Pancreas (tissue), 10 donors: Measurements from ENCODE around the gene OSBPL10. TPM values are rescaled to one million over a fixed set of nuclear protein-coding genes. Genes with fewer than 3 reads are reported as not detected.

Experiments used
- ATAC-seq, 4 donors: fragments of 200-7000 bp; cut with Tn5 transposase; one replicate each; pipeline versions ENCODE4 v1.8.0 to v1.9.1; 2020; ENCODE audit warnings: mild to moderate bottlenecking in 4 of 4, moderate library complexity in 4 of 4
- DNase-seq, 6 donors: peaks; one replicate each; pipeline ENCODE4 v3.0.0-alpha.2; 2020
- FAIRE-seq: peaks from 2 replicates; lab custom pipeline; 2012; peaks lifted over from hg19 to GRCh38; lab: Jason Lieb, UNC
- H3K27ac ChIP-seq, 4 donors: fragments of 200-600 bp; sonication (generic); 1 replicate in 3 of 4; 2 replicates in 1 of 4; pipeline versions ENCODE4 v1.5.0 to v1.8.0; 2020
- H3K27me3 ChIP-seq, 4 donors: fragments of 200-600 bp; one replicate each; pipeline ENCODE4 v1.8.0; 2021
- H3K36me3 ChIP-seq, 3 donors: fragments of 200-600 bp; sonication (generic) in 1 of 3; one replicate each; pipeline versions ENCODE4 v1.5.0 to v1.8.0; 2020 to 2021
- H3K4me1 ChIP-seq, 3 donors: fragments of 200-600 bp; one replicate each; pipeline ENCODE4 v1.8.0; 2021
- H3K4me3 ChIP-seq, 4 donors: fragments of 200-600 bp; sonication (generic) in 2 of 4; one replicate each; pipeline versions ENCODE4 v1.5.0 to v1.8.0; 2020 to 2021
- H3K9me3 ChIP-seq, 4 donors: fragments of 200-600 bp; one replicate each; pipeline ENCODE4 v1.8.0; 2021
- CTCF ChIP-seq, 4 donors: fragments of 200-600 bp; sonication (generic) in 3 of 4; IDR thresholded peaks; one replicate each; pipeline versions ENCODE4 v1.5.0 to v1.8.0; 2021; ENCODE audit warnings: antibody characterized with exemption in 4 of 4
- WGBS, 2 donors: extraction: QIAGEN DNeasy Blood & Tissue Kit; methylation state at CpG; one replicate each; pipeline ENCODE4 v1.1.7; 2013; 5-methylcytosine and 5-hydroxymethylcytosine counted together
- intact Hi-C, 3 donors: fragments of 100-400 bp; cut with DNase I; formaldehyde crosslinking; loops; one replicate each; pipeline versions ENCODE4 v1.11.1 to v1.14.2; 2022
- polyA plus RNA-seq, 2 donors: library from polyadenylated mRNA; stranded (reverse); fragments of 200-250 nt; gene quantifications; one replicate each; pipeline ENCODE4 v1.2.3, GENCODE V29; 2013
- total RNA-seq, 6 donors: library from RNA; stranded (reverse); fragmentation: NEBNext Ultra II Directional in 4 of 6; extraction: Animal tissue kit (Norgen Biotek cat#: 25700) in 4 of 6; gene quantifications; one replicate each; pipeline versions ENCODE4 v1.2.1 to v1.2.4, GENCODE V29; 2021 to 2023
- donor health status: healthy with polysubstance abuse.
- donor health status: DM: no; HTN: no; CAD: no; lungs with moderate emphysema.
- donor health status: DM: no; HTN: no; CAD: no.
- donor health status: control.
- donor health status: control.
- donor health status: Bipolar disorder and iron deficiency.
- donor health status: DM: yes; HTN: yes; CAD: no.
- donor health status: DM: no; HTN: no; CAD: no.
- donor health status: DM: no; HTN: no; CAD: no.
- donor health status: DM: yes; HTN: yes; CAD: no.

The OSBPL10 gene
- total and polyA plus RNA-seq, 8 donors: 0.57 to 4.0 (median 2.2) TPM

DNA sequence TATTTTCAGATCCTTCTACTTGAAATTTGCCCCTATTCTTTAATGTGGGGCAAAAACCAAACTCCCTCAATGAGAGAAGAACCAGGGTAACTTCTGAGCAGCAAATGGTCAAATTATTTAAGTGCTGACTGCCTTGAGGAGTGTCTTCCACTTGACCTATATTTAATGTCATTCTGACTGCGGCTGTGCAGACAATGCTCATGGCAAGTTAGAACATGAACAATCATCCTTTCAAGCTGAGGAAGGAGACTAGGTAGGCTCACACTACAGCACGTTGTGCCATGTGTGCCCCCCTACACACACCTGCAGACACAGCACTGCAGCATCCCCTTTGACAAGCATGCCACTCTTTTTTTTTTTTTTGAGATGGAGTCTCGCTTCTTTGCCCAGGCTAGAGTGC is 98.2 kb downstream of the OSBPL10 start:
- ATAC-seq (no peak), DNase-seq (no peak), FAIRE-seq (no peak)
- intact Hi-C loops: no loop called here
- no peaks in the 10 kb centered on the region for H3K4me1 ChIP-seq
- 68 to 87% methylated on average over 3 of the region's 3 CpGs for WGBS, 2 donors
- no peak overlapping the region for H3K4me3 ChIP-seq
- no peaks in the 10 kb centered on the region for H3K36me3 ChIP-seq
- no peak for TF ChIP-seq CTCF (IDR thresholded peaks at IDR 0.05)
- H3K27me3 ChIP-seq: no peaks in the 10 kb centered on the region
- H3K27ac ChIP-seq: no peak overlapping the region
- H3K9me3 ChIP-seq: no peaks in the 10 kb centered on the region

GRCh38 chr3:31882431-31882830 is 98.6 kb downstream of the OSBPL10 start:
- no peak overlapping the region for H3K27ac ChIP-seq
- TF ChIP-seq CTCF (IDR thresholded peaks at IDR 0.05): no peak
- H3K9me3 ChIP-seq: no peaks in the 10 kb centered on the region
- 84 to 86% methylated on average over 4 of the region's 4 CpGs for WGBS, 2 donors
- no peaks in the 10 kb centered on the region for H3K4me1 ChIP-seq
- no peak for DNase-seq
- no peak for ATAC-seq
- intact Hi-C loops: no loop called here
- FAIRE-seq: no peak
- no peaks in the 10 kb centered on the region for H3K36me3 ChIP-seq
- H3K4me3 ChIP-seq: no peak overlapping the region
- H3K27me3 ChIP-seq: no peaks in the 10 kb centered on the region

GRCh38 chr3:31880482-31881078 is 100.5 kb downstream of the OSBPL10 start:
- Histone ChIP-seq H3K4me1 (peaks cover 0 to 5% (median 0%) of the 10 kb centered on the region in 3 donors), H3K9me3 (no peaks in the 10 kb centered on the region), H3K27ac (no peak overlapping the region), H3K27me3 (no peaks in the 10 kb centered on the region), H3K36me3 (no peaks in the 10 kb centered on the region), H3K4me3 (no peak overlapping the region)
- no peak for FAIRE-seq
- intact Hi-C loops: no loop called here
- TF ChIP-seq CTCF (IDR thresholded peaks at IDR 0.05): no peak
- ATAC-seq: no peak
- 76 to 78% methylated on average over 4 of the region's 4 CpGs for WGBS, 2 donors
- no peak for DNase-seq

DNA sequence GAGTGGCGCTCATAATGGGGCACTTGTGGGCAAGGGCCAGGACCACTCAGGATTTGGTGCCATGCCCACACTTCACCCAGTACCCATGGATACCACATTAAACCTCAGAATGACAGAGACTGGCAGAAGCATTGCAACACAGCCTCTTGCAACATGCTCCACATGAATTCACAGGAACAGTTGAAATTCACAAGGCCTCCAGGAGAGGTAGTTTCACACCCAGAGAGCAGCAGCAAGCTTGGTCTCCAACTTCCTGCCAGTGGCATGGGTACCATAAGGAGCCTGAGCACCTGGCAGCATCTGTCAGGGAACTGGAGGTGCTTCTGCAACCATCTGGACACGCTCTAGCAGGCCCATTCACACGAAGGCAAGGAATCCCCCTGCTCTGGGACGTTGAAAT is 101.0 kb downstream of the OSBPL10 start:
- H3K27ac ChIP-seq: no peak overlapping the region
- H3K4me3 ChIP-seq: no peak overlapping the region
- H3K4me1 ChIP-seq: peaks cover 0 to 5% (median 0%) of the 10 kb centered on the region in 3 donors
- intact Hi-C loops: no loop called here
- no peak for DNase-seq
- no peak for TF ChIP-seq CTCF (IDR thresholded peaks at IDR 0.05)
- H3K36me3 ChIP-seq: no peaks in the 10 kb centered on the region
- ATAC-seq: no peak
- 87 to 93% methylated on average over 4 of the region's 4 CpGs for WGBS, 2 donors
- FAIRE-seq: no peak
- H3K27me3 ChIP-seq: no peaks in the 10 kb centered on the region
- no peaks in the 10 kb centered on the region for H3K9me3 ChIP-seq

GRCh38 chr3:31879365-31879764 is 101.7 kb downstream of the OSBPL10 start:
- H3K27me3 ChIP-seq: no peaks in the 10 kb centered on the region
- no peak overlapping the region for H3K4me3 ChIP-seq
- H3K9me3 ChIP-seq: no peaks in the 10 kb centered on the region
- no peak for DNase-seq
- peaks cover 0 to 5% (median 0%) of the 10 kb centered on the region in 3 donors for H3K4me1 ChIP-seq
- no peak for TF ChIP-seq CTCF (IDR thresholded peaks at IDR 0.05)
- no peaks in the 10 kb centered on the region for H3K36me3 ChIP-seq
- no peak overlapping the region for H3K27ac ChIP-seq
- 91 to 92% methylated on average over 6 of the region's 6 CpGs for WGBS, 2 donors
- FAIRE-seq: no peak
- intact Hi-C loops: no loop called here
- no peak for ATAC-seq
